Testis (tissue), 3 donors: ENCODE data around the gene MEGF11. TPM values are rescaled to one million over a fixed set of nuclear protein-coding genes. Genes with fewer than 3 reads are reported as not detected.

ENCODE experiments used
- DNase-seq: peaks from one replicate; pipeline ENCODE4 v3.0.0-alpha.2; 2019
- H3K27ac ChIP-seq, 2 donors: fragments of 200-600 bp; sonication (generic); one replicate each; pipeline ENCODE4 v1.5.1; 2019
- H3K27me3 ChIP-seq: fragments of 200-600 bp; sonication (generic); one replicate; pipeline ENCODE4 v1.5.1; 2019
- H3K36me3 ChIP-seq: fragments of 200-600 bp; sonication (generic); one replicate; pipeline ENCODE4 v1.5.1; 2017; ENCODE audit warnings: low read depth; ENCODE audit errors: missing control alignments
- H3K4me1 ChIP-seq: fragments of 200-600 bp; sonication (generic); one replicate; pipeline ENCODE4 v1.5.1; 2019
- H3K4me3 ChIP-seq, 2 donors: fragments of 200-600 bp; sonication (generic); one replicate each; pipeline ENCODE4 v1.5.1; 2017 to 2019
- H3K9me3 ChIP-seq: fragments of 200-600 bp; sonication (generic); one replicate; pipeline ENCODE4 v1.5.1; 2017
- CTCF ChIP-seq, 3 experiments: fragments of 450-650 bp in 2 of 3; fragments of 200-600 bp in 1 of 3; sonication (generic) in 1 of 3; IDR thresholded peaks; one replicate each; pipeline ENCODE4 v1.5.1; 2016 to 2019; ENCODE audit warnings: antibody characterized with exemption in 3 of 3, mild to moderate bottlenecking in 2 of 3, moderate library complexity in 1 of 3
- POLR2A ChIP-seq: fragments of 450-650 bp; IDR thresholded peaks from one replicate; pipeline ENCODE4 v1.6.1; 2017; ENCODE audit warnings: antibody characterized with exemption, mild to moderate bottlenecking, moderate library complexity
- WGBS, 2 donors: methylation state at CpG; one replicate each; pipeline ENCODE4 v1.1.5; 2018; 5-methylcytosine and 5-hydroxymethylcytosine counted together
- intact Hi-C: fragments of 100-400 bp; cut with DNase I; formaldehyde crosslinking; loops from one replicate; pipeline ENCODE4 v1.15.1; 2023; ENCODE audit warnings: low total_unique reads
- polyA plus RNA-seq: library from polyadenylated mRNA; stranded (reverse); fragments of 350-450 nt; fragmentation: Illumina TruSeq; extraction: RNeasy Lipid Tissue Mini Kit (QIAGEN cat#74804); gene quantifications from one replicate; pipeline ENCODE4 v1.2.3, GENCODE V29; 2014; ENCODE audit warnings: low read depth, low replicate concordance; ENCODE audit not compliant: insufficient read depth
- total RNA-seq, 2 donors: library from RNA; depleted of rRNA; stranded (reverse); fragments of >200 nt; gene quantifications; one replicate each; pipeline ENCODE4 v1.2.3, GENCODE V29; 2016

Gene MEGF11
- total and polyA plus RNA-seq, 3 donors from 2014 or later, result 4.5 to 18.7 (median 8.6) TPM

- H3K27me3 ChIP-seq, result no peaks in the 10 kb centered on the region
- H3K9me3 ChIP-seq, result no peaks in the 10 kb centered on the region
- DNase-seq, result no peak
- no peak overlapping the region for H3K4me3 ChIP-seq
- H3K27ac ChIP-seq, result no peak overlapping the region
- H3K36me3 ChIP-seq, result no peaks in the 10 kb centered on the region
- intact Hi-C loops, result no loop called here
- H3K4me1 ChIP-seq, result no peaks in the 10 kb centered on the region
- TF ChIP-seq POLR2A (no peak), CTCF (IDR thresholded peaks at IDR 0.05) (no peak)
- WGBS, 2 donors, result 68% methylated on average over 4 of the region's 4 CpGs
Observed at GRCh38 chr15:65914386-65914785, 339.2 kb downstream of the MEGF11 start.

GRCh38 chr15:65913631-65914199 is 339.8 kb downstream of the MEGF11 start:
- WGBS, 2 donors, result 89 to 91% methylated on average over 11 to 13 of the region's 13 CpGs
- intact Hi-C loops, result no loop called here
- H3K27me3 ChIP-seq, result no peaks in the 10 kb centered on the region
- TF ChIP-seq POLR2A, result no peak
- TF ChIP-seq CTCF (IDR thresholded peaks at IDR 0.05), result no peak
- H3K9me3 ChIP-seq, result no peaks in the 10 kb centered on the region
- no peaks in the 10 kb centered on the region for H3K4me1 ChIP-seq
- DNase-seq, result no peak
- no peaks in the 10 kb centered on the region for H3K36me3 ChIP-seq
- no peak overlapping the region for H3K4me3 ChIP-seq
- no peak overlapping the region for H3K27ac ChIP-seq

GRCh38 chr15:65912235-65912634 is 341.3 kb downstream of the MEGF11 start:
- H3K27ac ChIP-seq, result no peak overlapping the region

GRCh38 chr15:65910341-65910740 is 343.2 kb downstream of the MEGF11 start:
- H3K9me3 ChIP-seq, result no peaks in the 10 kb centered on the region
- intact Hi-C loops, result no loop called here
- 85 to 95% methylated on average over 4 of the region's 4 CpGs for WGBS, 2 donors
- DNase-seq, result no peak
- H3K36me3 ChIP-seq, result no peaks in the 10 kb centered on the region
- no peaks in the 10 kb centered on the region for H3K27me3 ChIP-seq
- H3K4me3 ChIP-seq, result no peak overlapping the region
- TF ChIP-seq CTCF (IDR thresholded peaks at IDR 0.05) (no peak), POLR2A (no peak)
- H3K27ac ChIP-seq, result no peak overlapping the region
- no peaks in the 10 kb centered on the region for H3K4me1 ChIP-seq

More at GRCh38 chr15:65912235-65912634, 341.3 kb downstream of the MEGF11 start:
- TF ChIP-seq POLR2A (no peak), CTCF (IDR thresholded peaks at IDR 0.05) (no peak)
- Histone ChIP-seq H3K36me3 (no peaks in the 10 kb centered on the region), H3K4me1 (no peaks in the 10 kb centered on the region), H3K9me3 (no peaks in the 10 kb centered on the region), H3K27me3 (no peaks in the 10 kb centered on the region), H3K4me3 (no peak overlapping the region)
- intact Hi-C loops, result no loop called here
- no peak for DNase-seq
- 89 to 90% methylated on average over 2 of the region's 2 CpGs for WGBS, 2 donors

GRCh38 chr15:65909831-65910230 is 343.7 kb downstream of the MEGF11 start:
- 84 to 91% methylated on average over 3 of the region's 3 CpGs for WGBS, 2 donors
- Histone ChIP-seq H3K4me1 (no peaks in the 10 kb centered on the region), H3K9me3 (no peaks in the 10 kb centered on the region), H3K27me3 (no peaks in the 10 kb centered on the region), H3K27ac (no peak overlapping the region), H3K4me3 (no peak overlapping the region), H3K36me3 (no peaks in the 10 kb centered on the region)
- TF ChIP-seq CTCF (IDR thresholded peaks at IDR 0.05), result no peak
- no peak for TF ChIP-seq POLR2A
- intact Hi-C loops, result no loop called here
- DNase-seq, result no peak
